GM15510 (cell line): Measurements from ENCODE around the gene FUS.

Experiments
- POLR2A ChIP-seq: IDR thresholded peaks from 3 replicates; pipeline ENCODE4 v1.6.1; 2011; ENCODE audit warnings: borderline replicate concordance; ENCODE audit not compliant: insufficient read length; ENCODE audit errors: extremely low read depth

The FUS gene

GRCh38 chr16:31179219-31179746 lies 656 bp upstream of the FUS start:
- TF ChIP-seq POLR2A: no peak

GRCh38 chr16:31181102-31181830 lies 1.3 kb downstream of the FUS start:
- TF ChIP-seq POLR2A: no peak

- no peak for TF ChIP-seq POLR2A
Measured at GRCh38 chr16:31182391-31182790, 2.5 kb downstream of the FUS start.

- TF ChIP-seq POLR2A: no peak
Measured at GRCh38 chr16:31183432-31184428, 3.8 kb downstream of the FUS start.

GRCh38 chr16:31184888-31185287 lies 4.9 kb downstream of the FUS start:
- TF ChIP-seq POLR2A: no peak

GRCh38 chr16:31185339-31185738 lies 5.4 kb downstream of the FUS start:
- no peak for TF ChIP-seq POLR2A

- no peak for TF ChIP-seq POLR2A
Measured at GRCh38 chr16:31186176-31186575, 6.2 kb downstream of the FUS start.

- no peak for TF ChIP-seq POLR2A
Measured at GRCh38 chr16:31186930-31187807, 7.2 kb downstream of the FUS start.

- TF ChIP-seq POLR2A: no peak
Measured at GRCh38 chr16:31187808-31188189, 7.9 kb downstream of the FUS start.

- no peak for TF ChIP-seq POLR2A
Measured at GRCh38 chr16:31188450-31189411, 8.8 kb downstream of the FUS start.

- TF ChIP-seq POLR2A: no peak
Measured at GRCh38 chr16:31189412-31189778, 9.5 kb downstream of the FUS start.

GRCh38 chr16:31190061-31190460 lies 10.1 kb downstream of the FUS start:
- no peak for TF ChIP-seq POLR2A

- TF ChIP-seq POLR2A: no peak
Measured at GRCh38 chr16:31190818-31191444, 11.0 kb downstream of the FUS start.
